Breast epithelium (tissue), 3 donors: Measurements from ENCODE around the gene ANHX.

Experiments used
- POLR2A ChIP-seq: fragments of 450-650 bp; IDR thresholded peaks from one replicate; pipeline ENCODE4 v1.6.1; 2016; ENCODE audit warnings: antibody characterized with exemption, mild to moderate bottlenecking, moderate library complexity
- TF ChIP-seq, protein P1 (sequence below), 3 donors: fragments of 450-650 bp; IDR thresholded peaks; one replicate each; pipeline ENCODE4 v1.5.1; 2016 to 2017; ENCODE audit warnings: antibody characterized with exemption in 3 of 3, mild to moderate bottlenecking in 3 of 3, moderate library complexity in 3 of 3

DNA sequence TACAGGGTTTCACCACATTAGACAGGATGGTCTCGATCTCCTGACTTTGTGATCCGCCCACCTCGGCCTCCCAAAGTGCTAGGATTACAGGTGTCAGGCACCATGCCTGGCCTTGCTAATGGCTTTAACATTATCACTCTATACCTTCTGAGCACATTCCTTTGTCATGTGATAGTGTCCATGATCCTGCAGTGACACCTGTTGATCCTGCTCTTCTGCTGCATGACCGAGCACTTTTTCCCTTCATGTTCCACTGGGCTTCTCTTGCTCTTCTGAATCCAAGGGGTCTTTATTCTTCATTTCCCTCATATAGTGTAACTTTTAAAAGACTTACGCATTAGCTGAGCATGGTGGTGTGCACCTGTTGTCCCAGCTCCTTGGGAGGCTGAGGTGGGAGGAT lies 42.8 kb downstream of the ANHX start:
- no peak for TF ChIP-seq POLR2A
- TF ChIP-seq, protein P1, sequence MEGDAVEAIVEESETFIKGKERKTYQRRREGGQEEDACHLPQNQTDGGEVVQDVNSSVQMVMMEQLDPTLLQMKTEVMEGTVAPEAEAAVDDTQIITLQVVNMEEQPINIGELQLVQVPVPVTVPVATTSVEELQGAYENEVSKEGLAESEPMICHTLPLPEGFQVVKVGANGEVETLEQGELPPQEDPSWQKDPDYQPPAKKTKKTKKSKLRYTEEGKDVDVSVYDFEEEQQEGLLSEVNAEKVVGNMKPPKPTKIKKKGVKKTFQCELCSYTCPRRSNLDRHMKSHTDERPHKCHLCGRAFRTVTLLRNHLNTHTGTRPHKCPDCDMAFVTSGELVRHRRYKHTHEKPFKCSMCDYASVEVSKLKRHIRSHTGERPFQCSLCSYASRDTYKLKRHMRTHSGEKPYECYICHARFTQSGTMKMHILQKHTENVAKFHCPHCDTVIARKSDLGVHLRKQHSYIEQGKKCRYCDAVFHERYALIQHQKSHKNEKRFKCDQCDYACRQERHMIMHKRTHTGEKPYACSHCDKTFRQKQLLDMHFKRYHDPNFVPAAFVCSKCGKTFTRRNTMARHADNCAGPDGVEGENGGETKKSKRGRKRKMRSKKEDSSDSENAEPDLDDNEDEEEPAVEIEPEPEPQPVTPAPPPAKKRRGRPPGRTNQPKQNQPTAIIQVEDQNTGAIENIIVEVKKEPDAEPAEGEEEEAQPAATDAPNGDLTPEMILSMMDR (IDR thresholded peaks at IDR 0.05) = no peak
